ENCODE data around the gene URB1.
A peak's percentile ranks its signal among the peaks of the same experiment; 100 is the strongest.

The URB1 gene

DNA sequence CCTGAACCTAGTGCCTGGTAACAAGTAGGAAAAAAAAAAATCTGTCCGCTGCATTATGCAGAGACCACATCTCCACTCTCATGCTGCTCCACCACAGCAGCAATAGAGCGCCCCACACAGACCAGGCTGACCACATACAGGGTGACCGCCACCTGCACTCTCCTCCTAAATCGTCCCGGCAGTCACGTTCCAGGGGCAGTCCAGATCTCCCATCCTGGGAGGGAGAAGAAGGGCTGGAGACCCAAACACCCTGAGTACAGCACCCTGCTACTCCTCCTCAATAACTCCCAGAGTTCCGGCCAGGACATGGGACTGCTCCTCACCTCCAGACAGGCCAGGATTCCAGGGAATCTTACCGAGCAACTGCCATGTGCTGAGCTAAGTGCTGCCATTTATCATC is 15.3 kb downstream of the URB1 start:
- CTCF ChIA-PET, result no interaction called here
- POLR2A ChIA-PET, result no interaction called here
- Histone ChIP-seq H3K27ac (ENCODE audit: extremely low read depth, low read depth, low read length) (no peak overlapping the region), H3K4me3 (ENCODE audit: low read depth, low read length) (no peak overlapping the region), H3K36me3 (ENCODE audit: control insufficient read depth in 2 of 2, insufficient read depth in 1 of 2, low read length in 2 of 2) (peaks cover 33 to 91% of the 10 kb centered on the region in 2 experiments), H3K9me3 (ENCODE audit: control insufficient read depth, insufficient read depth, low read depth, low read length) (no peaks in the 10 kb centered on the region), H3K4me1 (ENCODE audit: control insufficient read depth, insufficient read depth, low read length) (no peaks in the 10 kb centered on the region)
- no peak for TF ChIP-seq HIC1 (tag by site-specific recombination; IDR thresholded peaks at IDR 0.05)
- no peak for TF ChIP-seq ZNF776 (tag by site-specific recombination; IDR thresholded peaks at IDR 0.05; ENCODE audit: borderline replicate concordance)
- no peak for TF ChIP-seq ZNF426 (tag by site-specific recombination; IDR thresholded peaks at IDR 0.05)
- no peak for TF ChIP-seq HOXC10 (CRISPR knock-in tag; IDR thresholded peaks at IDR 0.05)
- TF ChIP-seq TRIM28 (IDR thresholded peaks at IDR 0.05; ENCODE audit: borderline replicate concordance, low read length), result no peak
- TF ChIP-seq TCF7L2 (IDR thresholded peaks at IDR 0.05; ENCODE audit: borderline replicate concordance, low read depth, low read length), result no peak
- TF ChIP-seq, protein P1, sequence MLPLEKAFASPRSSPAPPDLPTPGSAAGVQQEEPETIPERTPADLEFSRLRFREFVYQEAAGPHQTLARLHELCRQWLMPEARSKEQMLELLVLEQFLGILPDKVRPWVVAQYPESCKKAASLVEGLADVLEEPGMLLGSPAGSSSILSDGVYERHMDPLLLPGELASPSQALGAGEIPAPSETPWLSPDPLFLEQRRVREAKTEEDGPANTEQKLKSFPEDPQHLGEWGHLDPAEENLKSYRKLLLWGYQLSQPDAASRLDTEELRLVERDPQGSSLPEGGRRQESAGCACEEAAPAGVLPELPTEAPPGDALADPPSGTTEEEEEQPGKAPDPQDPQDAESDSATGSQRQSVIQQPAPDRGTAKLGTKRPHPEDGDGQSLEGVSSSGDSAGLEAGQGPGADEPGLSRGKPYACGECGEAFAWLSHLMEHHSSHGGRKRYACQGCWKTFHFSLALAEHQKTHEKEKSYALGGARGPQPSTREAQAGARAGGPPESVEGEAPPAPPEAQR (tag by site-specific recombination; IDR thresholded peaks at IDR 0.05), result no peak
- no peak for TF ChIP-seq ZNF629 (tag by site-specific recombination; IDR thresholded peaks at IDR 0.05)

DNA sequence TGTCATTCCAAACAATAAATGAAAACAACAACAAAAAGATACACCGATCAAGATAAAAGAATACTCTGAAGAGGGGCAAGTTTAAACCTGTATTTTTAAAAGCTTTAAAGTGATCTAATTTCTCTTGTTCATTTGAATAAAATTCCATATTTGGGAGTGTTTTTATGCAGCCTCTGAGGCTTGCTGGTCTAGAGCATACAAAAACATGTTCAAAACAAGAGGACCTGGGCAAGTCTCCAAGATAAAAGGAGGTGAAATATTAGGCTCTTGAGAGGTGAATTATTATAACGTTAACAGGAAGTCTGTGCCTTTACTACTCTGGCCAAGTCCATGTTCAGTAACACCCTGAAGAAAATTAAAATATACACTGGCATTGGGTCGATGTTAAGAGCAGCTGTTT is 20.1 kb downstream of the URB1 start:
- no peak overlapping the region; the same call in 1 of the 2 replicates for H3K27ac ChIP-seq (ENCODE audit: extremely low read depth, low read depth, low read length)
- peak; percentile 40; the same call in 1 of the 2 replicates for TF ChIP-seq ZNF350 (tag by site-specific recombination; IDR thresholded peaks at IDR 0.05)
- no peak for TF ChIP-seq SETDB1 (IDR thresholded peaks at IDR 0.05; ENCODE audit: insufficient read length, low read length)
- no peak for TF ChIP-seq ZNF530 (tag by site-specific recombination; IDR thresholded peaks at IDR 0.05; ENCODE audit: low read depth)
- TF ChIP-seq, protein P2, sequence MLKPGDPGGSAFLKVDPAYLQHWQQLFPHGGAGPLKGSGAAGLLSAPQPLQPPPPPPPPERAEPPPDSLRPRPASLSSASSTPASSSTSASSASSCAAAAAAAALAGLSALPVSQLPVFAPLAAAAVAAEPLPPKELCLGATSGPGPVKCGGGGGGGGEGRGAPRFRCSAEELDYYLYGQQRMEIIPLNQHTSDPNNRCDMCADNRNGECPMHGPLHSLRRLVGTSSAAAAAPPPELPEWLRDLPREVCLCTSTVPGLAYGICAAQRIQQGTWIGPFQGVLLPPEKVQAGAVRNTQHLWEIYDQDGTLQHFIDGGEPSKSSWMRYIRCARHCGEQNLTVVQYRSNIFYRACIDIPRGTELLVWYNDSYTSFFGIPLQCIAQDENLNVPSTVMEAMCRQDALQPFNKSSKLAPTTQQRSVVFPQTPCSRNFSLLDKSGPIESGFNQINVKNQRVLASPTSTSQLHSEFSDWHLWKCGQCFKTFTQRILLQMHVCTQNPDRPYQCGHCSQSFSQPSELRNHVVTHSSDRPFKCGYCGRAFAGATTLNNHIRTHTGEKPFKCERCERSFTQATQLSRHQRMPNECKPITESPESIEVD (tag by site-specific recombination; IDR thresholded peaks at IDR 0.05), result 0 out of 2 replicates have a peak, but pooled peaks have one; percentile 21
- H3K4me1 ChIP-seq (ENCODE audit: control insufficient read depth, insufficient read depth, low read length), result no peaks in the 10 kb centered on the region
- ChIA-PET POLR2A (no interaction called here), CTCF (interaction anchor here (0.7 kb wide), 2 partner anchors 22 to 177 kb away, joined by 3 to 4 read pairs; no protein-coding TSS in a partner anchor)
- peaks cover 37 to 89% of the 10 kb centered on the region in 2 experiments for H3K36me3 ChIP-seq (ENCODE audit: control insufficient read depth in 2 of 2, insufficient read depth in 1 of 2, low read length in 2 of 2)
- H3K9me3 ChIP-seq (ENCODE audit: control insufficient read depth, insufficient read depth, low read depth, low read length), result no peaks in the 10 kb centered on the region
- H3K4me3 ChIP-seq (ENCODE audit: low read depth, low read length), result no peak overlapping the region

- Histone ChIP-seq H3K36me3 (ENCODE audit: control insufficient read depth in 2 of 2, insufficient read depth in 1 of 2, low read length in 2 of 2) (peaks cover 43 to 89% of the 10 kb centered on the region in 2 experiments), H3K27ac (ENCODE audit: extremely low read depth, low read depth, low read length) (no peak overlapping the region), H3K4me1 (ENCODE audit: control insufficient read depth, insufficient read depth, low read length) (no peaks in the 10 kb centered on the region), H3K4me3 (ENCODE audit: low read depth, low read length) (no peak overlapping the region), H3K9me3 (ENCODE audit: control insufficient read depth, insufficient read depth, low read depth, low read length) (no peaks in the 10 kb centered on the region)
- POLR2A ChIA-PET, result no interaction called here
- TF ChIP-seq BCL11A (tag by site-specific recombination; IDR thresholded peaks at IDR 0.05; ENCODE audit: low read depth), result no peak
- TF ChIP-seq ZNF335 (tag by site-specific recombination; conservative IDR thresholded peaks at IDR 0.05), result 0 out of 2 replicates have a peak, but pooled peaks have one; percentile 25
- TF ChIP-seq ZIC2 (tag by site-specific recombination; IDR thresholded peaks at IDR 0.05), result 0 out of 2 replicates have a peak, but pooled peaks have one; percentile 18
- CTCF ChIA-PET, result interaction anchor here (0.8 to 1.3 kb wide), 2 partner anchors 31 to 229 kb away, joined by 4 read pairs; no protein-coding TSS in a partner anchor
Measured at GRCh38 chr21:32371913-32372314, 20.9 kb downstream of the URB1 start.

All from HEK293 (cell line).